WTC11 (cell line): ENCODE measurements around the gene XKR7. TPM values are rescaled to one million over a fixed set of nuclear protein-coding genes. Genes with fewer than 3 reads are reported as not detected.

ENCODE experiments used
- ELF4 ChIP-seq: sonication (generic); formaldehyde crosslinking; IDR thresholded peaks from 2 replicates; pipeline ENCODE4 v1.8.1; 2022; ENCODE audit warnings: low read depth, mild to moderate bottlenecking, moderate library complexity, missing genetic modification reagents
- FOXJ3 ChIP-seq: sonication (generic); formaldehyde crosslinking; IDR thresholded peaks from 2 replicates; pipeline ENCODE4 v1.9.0; 2021; ENCODE audit warnings: missing genetic modification reagents, mild to moderate bottlenecking, borderline replicate concordance
- GABPB1 ChIP-seq: sonication (generic); formaldehyde crosslinking; IDR thresholded peaks from 2 replicates; pipeline ENCODE4 v1.8.1; 2023; ENCODE audit warnings: mild to moderate bottlenecking, missing genetic modification reagents
- MXD4 ChIP-seq: fragments of 250-450 bp; sonication (Bioruptor Pico); IDR thresholded peaks from 2 replicates; pipeline ENCODE4 v1.8.0; 2021; ENCODE audit warnings: mild to moderate bottlenecking, moderate library complexity, borderline replicate concordance
- NR1H2 ChIP-seq: sonication (generic); formaldehyde crosslinking; IDR thresholded peaks from 2 replicates; pipeline ENCODE4 v1.9.0; 2021; ENCODE audit warnings: mild to moderate bottlenecking, moderate library complexity, missing genetic modification reagents
- NR3C1 ChIP-seq: sonication (generic); formaldehyde crosslinking; conservative IDR thresholded peaks from 2 replicates; pipeline ENCODE4 v1.8.1; 2023; ENCODE audit warnings: low read depth, mild to moderate bottlenecking, missing genetic modification reagents
- SMAD4 ChIP-seq: sonication (generic); formaldehyde crosslinking; IDR thresholded peaks from 2 replicates; pipeline ENCODE4 v1.8.0; 2022; ENCODE audit warnings: mild to moderate bottlenecking, missing genetic modification reagents
- ZNF138 ChIP-seq: sonication (generic); formaldehyde crosslinking; conservative IDR thresholded peaks from 2 replicates; pipeline ENCODE4 v1.8.1; 2022; ENCODE audit warnings: mild to moderate bottlenecking, moderate library complexity, missing genetic modification reagents
- total RNA-seq: library from RNA; stranded (reverse); gene quantifications from 3 replicates; pipeline ENCODE4 v1.2.3, GENCODE V29; 2021
- TF ChIP-seq, protein P1 (sequence below): sonication (generic); formaldehyde crosslinking; IDR thresholded peaks from 2 replicates; pipeline ENCODE4 v1.8.1; 2022; ENCODE audit warnings: missing genetic modification reagents, borderline replicate concordance
- TF ChIP-seq, protein P2 (sequence below): sonication (generic); formaldehyde crosslinking; IDR thresholded peaks from 2 replicates; pipeline ENCODE4 v1.8.0; 2023; ENCODE audit warnings: missing genetic modification reagents, mild to moderate bottlenecking, borderline replicate concordance
- TF ChIP-seq, protein P3 (sequence below): sonication (generic); formaldehyde crosslinking; IDR thresholded peaks from 2 replicates; pipeline ENCODE4 v1.8.0; 2023; ENCODE audit warnings: mild to moderate bottlenecking, missing genetic modification reagents
- TF ChIP-seq, protein P4 (sequence below): sonication (generic); formaldehyde crosslinking; IDR thresholded peaks from 2 replicates; pipeline ENCODE4 v1.8.0; 2022; ENCODE audit warnings: mild to moderate bottlenecking, missing genetic modification reagents
- TF ChIP-seq, protein P5 (sequence below): fragments of 250-450 bp; sonication (Bioruptor Pico); IDR thresholded peaks from 2 replicates; pipeline ENCODE4 v2.1.2; 2022; ENCODE audit warnings: mild to moderate bottlenecking, moderate library complexity

XKR7 gene
- total RNA-seq, 1 experiment from 2014 or later = 2.5 TPM

DNA sequence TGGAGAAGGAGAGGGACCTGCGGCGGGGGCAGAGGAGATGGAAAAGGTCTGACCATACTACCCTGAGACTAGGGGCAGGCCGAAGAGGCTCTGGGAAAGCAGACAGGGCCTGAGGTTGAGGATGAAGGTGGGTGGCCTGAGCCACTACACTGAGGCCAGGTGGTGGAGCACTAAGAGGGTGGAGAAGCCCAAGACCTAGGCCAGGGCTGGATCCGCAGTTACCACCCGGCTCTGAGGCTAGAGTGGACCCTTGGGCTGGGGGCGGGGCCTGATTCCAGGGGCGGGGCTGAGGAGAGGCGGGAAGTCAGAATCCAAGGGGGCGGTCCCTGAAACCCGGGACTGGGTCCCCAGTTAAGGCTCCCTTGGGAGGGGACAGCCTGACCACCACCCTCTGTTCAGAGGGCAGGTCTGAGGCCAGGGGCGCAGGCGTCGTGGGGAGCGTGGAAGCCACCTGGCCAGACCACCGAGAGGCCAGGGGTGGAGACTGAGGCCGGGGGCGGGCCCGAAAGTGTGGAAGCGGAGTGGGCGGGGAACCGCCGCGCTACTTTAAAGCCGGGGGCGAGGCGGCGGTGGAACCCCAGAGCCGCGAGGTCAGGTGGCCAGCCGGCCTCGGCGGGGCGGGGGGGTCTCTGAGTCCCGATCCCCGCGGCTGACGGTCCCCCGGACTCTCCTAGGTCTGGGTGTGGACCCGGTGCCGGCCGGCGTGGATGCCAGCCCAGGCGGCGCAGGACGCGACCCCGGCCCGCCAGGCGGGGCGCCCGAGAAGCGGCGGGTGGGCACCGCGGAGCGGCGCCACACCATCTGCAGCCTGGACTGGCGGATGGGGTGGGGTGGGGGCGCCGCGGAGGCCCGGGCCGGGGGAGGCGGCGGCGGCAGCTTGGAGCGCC lies 50.6 kb downstream of the XKR7 start (continued):
- TF ChIP-seq, protein P1, sequence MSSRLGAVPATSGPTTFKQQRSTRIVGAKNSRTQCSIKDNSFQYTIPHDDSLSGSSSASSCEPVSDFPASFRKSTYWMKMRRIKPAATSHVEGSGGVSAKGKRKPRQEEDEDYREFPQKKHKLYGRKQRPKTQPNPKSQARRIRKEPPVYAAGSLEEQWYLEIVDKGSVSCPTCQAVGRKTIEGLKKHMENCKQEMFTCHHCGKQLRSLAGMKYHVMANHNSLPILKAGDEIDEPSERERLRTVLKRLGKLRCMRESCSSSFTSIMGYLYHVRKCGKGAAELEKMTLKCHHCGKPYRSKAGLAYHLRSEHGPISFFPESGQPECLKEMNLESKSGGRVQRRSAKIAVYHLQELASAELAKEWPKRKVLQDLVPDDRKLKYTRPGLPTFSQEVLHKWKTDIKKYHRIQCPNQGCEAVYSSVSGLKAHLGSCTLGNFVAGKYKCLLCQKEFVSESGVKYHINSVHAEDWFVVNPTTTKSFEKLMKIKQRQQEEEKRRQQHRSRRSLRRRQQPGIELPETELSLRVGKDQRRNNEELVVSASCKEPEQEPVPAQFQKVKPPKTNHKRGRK (CRISPR knock-in tag) = no peak
- TF ChIP-seq ELF4 (no peak), MXD4 (CRISPR knock-in tag) (no peak), SMAD4 (no peak), NR1H2 (CRISPR knock-in tag) (no peak), GABPB1 (CRISPR knock-in tag) (peak; percentile 22; the same call in 1 of the 2 replicates), NR3C1 (no peak), FOXJ3 (CRISPR knock-in tag) (no peak), ZNF138 (CRISPR knock-in tag) (no peak)
- TF ChIP-seq, protein P2, sequence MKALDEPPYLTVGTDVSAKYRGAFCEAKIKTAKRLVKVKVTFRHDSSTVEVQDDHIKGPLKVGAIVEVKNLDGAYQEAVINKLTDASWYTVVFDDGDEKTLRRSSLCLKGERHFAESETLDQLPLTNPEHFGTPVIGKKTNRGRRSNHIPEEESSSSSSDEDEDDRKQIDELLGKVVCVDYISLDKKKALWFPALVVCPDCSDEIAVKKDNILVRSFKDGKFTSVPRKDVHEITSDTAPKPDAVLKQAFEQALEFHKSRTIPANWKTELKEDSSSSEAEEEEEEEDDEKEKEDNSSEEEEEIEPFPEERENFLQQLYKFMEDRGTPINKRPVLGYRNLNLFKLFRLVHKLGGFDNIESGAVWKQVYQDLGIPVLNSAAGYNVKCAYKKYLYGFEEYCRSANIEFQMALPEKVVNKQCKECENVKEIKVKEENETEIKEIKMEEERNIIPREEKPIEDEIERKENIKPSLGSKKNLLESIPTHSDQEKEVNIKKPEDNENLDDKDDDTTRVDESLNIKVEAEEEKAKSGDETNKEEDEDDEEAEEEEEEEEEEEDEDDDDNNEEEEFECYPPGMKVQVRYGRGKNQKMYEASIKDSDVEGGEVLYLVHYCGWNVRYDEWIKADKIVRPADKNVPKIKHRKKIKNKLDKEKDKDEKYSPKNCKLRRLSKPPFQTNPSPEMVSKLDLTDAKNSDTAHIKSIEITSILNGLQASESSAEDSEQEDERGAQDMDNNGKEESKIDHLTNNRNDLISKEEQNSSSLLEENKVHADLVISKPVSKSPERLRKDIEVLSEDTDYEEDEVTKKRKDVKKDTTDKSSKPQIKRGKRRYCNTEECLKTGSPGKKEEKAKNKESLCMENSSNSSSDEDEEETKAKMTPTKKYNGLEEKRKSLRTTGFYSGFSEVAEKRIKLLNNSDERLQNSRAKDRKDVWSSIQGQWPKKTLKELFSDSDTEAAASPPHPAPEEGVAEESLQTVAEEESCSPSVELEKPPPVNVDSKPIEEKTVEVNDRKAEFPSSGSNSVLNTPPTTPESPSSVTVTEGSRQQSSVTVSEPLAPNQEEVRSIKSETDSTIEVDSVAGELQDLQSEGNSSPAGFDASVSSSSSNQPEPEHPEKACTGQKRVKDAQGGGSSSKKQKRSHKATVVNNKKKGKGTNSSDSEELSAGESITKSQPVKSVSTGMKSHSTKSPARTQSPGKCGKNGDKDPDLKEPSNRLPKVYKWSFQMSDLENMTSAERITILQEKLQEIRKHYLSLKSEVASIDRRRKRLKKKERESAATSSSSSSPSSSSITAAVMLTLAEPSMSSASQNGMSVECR = no peak
- TF ChIP-seq, protein P3, sequence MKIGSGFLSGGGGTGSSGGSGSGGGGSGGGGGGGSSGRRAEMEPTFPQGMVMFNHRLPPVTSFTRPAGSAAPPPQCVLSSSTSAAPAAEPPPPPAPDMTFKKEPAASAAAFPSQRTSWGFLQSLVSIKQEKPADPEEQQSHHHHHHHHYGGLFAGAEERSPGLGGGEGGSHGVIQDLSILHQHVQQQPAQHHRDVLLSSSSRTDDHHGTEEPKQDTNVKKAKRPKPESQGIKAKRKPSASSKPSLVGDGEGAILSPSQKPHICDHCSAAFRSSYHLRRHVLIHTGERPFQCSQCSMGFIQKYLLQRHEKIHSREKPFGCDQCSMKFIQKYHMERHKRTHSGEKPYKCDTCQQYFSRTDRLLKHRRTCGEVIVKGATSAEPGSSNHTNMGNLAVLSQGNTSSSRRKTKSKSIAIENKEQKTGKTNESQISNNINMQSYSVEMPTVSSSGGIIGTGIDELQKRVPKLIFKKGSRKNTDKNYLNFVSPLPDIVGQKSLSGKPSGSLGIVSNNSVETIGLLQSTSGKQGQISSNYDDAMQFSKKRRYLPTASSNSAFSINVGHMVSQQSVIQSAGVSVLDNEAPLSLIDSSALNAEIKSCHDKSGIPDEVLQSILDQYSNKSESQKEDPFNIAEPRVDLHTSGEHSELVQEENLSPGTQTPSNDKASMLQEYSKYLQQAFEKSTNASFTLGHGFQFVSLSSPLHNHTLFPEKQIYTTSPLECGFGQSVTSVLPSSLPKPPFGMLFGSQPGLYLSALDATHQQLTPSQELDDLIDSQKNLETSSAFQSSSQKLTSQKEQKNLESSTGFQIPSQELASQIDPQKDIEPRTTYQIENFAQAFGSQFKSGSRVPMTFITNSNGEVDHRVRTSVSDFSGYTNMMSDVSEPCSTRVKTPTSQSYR = no peak
- TF ChIP-seq, protein P4, sequence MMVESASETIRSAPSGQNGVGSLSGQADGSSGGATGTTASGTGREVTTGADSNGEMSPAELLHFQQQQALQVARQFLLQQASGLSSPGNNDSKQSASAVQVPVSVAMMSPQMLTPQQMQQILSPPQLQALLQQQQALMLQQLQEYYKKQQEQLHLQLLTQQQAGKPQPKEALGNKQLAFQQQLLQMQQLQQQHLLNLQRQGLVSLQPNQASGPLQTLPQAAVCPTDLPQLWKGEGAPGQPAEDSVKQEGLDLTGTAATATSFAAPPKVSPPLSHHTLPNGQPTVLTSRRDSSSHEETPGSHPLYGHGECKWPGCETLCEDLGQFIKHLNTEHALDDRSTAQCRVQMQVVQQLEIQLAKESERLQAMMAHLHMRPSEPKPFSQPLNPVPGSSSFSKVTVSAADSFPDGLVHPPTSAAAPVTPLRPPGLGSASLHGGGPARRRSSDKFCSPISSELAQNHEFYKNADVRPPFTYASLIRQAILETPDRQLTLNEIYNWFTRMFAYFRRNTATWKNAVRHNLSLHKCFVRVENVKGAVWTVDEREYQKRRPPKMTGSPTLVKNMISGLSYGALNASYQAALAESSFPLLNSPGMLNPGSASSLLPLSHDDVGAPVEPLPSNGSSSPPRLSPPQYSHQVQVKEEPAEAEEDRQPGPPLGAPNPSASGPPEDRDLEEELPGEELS (CRISPR knock-in tag) = 0 out of 2 replicates have a peak, but pooled peaks have one; percentile 33
- TF ChIP-seq, protein P5, sequence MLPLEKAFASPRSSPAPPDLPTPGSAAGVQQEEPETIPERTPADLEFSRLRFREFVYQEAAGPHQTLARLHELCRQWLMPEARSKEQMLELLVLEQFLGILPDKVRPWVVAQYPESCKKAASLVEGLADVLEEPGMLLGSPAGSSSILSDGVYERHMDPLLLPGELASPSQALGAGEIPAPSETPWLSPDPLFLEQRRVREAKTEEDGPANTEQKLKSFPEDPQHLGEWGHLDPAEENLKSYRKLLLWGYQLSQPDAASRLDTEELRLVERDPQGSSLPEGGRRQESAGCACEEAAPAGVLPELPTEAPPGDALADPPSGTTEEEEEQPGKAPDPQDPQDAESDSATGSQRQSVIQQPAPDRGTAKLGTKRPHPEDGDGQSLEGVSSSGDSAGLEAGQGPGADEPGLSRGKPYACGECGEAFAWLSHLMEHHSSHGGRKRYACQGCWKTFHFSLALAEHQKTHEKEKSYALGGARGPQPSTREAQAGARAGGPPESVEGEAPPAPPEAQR (CRISPR knock-in tag) = no peak
